HG02798 (cell line): Measurements from ENCODE around the gene RGS8.

ENCODE experiments used
- ATAC-seq: cut with Tn5 transposase; IDR thresholded peaks from one replicate; pipeline ENCODE4 v1.9.1; 2021; ENCODE audit warnings: mild to moderate bottlenecking; ENCODE audit not compliant: unreplicated experiment, poor library complexity

RGS8 gene

GRCh38 chr1:182674346-182675246 is 9.8 kb downstream of the RGS8 start:
- ATAC-seq = no peak

- ATAC-seq = no peak
Observed at GRCh38 chr1:182672487-182672836, 11.9 kb downstream of the RGS8 start.

DNA sequence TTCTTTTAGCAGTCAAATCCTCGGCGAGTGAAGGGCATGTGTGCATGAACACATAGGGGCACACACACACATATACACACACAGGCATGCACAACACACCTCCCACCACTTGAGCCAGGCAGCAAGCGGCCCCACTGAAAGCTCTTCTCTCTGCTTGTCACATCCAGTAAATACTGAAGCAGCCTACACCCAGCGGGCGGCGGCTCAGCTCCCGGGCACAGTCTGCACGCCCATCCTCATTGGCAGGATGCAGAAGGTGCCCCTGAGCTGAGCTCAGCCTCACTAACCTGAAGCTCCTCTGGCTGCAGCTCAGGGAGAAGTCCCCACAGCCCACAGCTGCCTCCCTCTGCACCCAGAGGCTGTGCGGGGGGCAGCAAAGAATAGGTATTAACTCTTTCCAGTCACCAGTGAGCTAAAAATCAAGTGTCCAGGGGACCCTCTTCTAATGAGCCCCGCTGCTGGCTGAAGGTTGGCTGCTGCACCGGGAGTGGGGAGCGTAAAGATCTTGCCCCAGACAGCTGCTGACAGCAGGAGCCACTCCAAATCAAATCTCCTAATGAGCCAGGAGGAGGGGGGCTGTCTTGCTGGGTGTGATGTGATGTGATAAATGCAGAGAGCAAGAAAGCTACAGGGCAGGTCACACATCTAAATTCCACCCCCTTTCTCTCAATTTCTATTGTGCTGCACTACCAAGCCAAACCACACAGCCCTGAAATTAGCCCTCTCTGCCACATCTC is 12.5 kb downstream of the RGS8 start:
- ATAC-seq = no peak

DNA sequence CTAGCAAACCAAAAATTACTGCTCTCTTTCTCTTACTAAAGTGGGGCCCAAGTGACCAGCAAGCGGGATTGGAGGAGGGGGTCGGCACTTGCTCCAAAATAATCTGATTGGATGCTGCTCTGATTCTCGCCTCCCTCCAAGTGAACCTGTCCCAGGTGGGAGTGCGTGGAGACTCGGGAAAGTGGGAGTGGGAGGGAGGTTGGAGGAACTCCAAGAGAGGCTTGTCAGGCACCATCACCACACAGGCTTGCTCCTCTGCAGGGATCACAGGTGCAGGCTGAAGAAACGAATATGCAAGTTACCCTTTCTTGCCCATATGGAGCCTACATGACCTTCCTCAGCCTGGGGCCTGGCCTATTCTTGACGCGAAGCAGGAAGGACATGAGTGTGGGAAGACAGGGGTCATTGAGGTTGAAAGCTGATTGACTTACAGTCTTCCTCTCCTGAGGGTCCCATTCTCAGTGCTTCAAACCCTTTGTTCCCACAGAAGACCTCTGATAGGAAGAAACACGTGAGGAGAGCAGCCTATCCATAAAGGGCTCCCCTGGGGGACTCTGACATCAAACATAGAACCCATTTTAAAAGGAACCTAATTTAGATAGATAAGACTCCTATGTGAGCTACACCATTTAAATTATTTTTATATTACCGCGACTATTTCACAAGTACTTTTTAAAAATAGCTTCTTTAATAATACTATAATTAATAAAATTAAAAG is 14.2 kb downstream of the RGS8 start:
- ATAC-seq = no peak

- no peak for ATAC-seq
Observed at GRCh38 chr1:182669266-182669665, 15.1 kb downstream of the RGS8 start.

DNA sequence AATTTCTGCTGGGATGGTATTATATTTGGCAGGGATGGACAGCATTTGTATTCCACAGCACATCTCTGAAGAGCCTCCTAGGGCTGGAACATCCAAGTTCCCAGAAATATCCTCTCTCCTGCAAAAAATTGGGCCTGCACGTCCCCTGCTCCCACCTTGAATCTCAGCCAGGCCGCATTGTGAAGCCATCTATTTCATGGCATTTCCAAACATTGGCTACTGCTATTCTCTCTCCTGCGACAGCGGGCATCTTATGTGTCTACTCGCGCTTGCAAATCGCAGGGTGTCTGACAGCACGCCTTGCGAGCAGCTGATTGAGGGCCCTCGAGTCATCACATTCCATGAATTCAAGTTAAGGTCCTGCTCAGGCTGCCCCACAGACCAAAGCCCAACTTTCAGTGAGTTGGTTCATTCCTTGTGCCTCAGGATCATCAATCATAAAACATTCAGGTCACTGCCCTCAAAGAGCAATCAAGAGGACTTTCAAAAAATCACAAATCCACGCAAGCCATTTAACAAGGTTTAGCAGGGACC is 15.8 kb downstream of the RGS8 start:
- ATAC-seq = no peak

- no peak for ATAC-seq
Observed at GRCh38 chr1:182667848-182668505, 16.4 kb downstream of the RGS8 start.

DNA sequence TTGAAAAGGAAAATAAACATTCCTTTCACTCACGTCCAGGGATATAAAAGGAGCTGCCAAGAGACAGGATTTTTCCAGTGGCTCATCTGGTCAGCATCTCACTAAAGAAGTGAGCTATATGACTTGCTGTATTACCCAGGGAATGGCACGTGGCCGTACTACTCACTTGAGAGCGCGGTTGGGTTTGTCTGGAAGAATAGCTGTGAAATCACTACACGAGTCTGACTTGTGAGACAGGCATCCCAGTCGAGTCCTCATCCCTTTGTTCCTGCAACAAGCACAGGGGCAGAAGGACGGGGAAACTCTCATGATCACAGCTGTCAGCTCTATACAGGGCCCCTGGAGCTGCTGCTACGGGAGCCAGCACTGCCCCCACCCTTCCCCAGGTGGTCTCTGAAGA is 17.7 kb downstream of the RGS8 start:
- no peak for ATAC-seq

DNA sequence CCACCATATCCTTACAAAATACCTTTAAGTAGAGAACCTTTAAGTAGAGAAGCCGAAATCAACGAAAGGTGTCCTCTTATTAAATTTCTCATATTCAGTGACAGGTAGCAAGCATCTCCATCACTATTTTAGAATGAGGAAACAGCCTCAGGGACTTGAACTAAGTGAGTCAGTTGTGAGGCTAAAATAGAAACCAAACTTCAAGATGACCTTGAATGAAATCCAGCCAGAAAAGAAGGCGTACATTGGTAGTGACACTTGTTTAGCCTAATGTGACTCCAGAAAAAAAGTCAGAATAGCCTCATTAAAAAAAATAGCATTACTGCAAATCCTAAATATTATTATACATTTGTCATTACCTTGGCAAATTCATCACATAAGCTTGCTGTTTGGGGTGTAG is 20.1 kb downstream of the RGS8 start:
- no peak for ATAC-seq

DNA sequence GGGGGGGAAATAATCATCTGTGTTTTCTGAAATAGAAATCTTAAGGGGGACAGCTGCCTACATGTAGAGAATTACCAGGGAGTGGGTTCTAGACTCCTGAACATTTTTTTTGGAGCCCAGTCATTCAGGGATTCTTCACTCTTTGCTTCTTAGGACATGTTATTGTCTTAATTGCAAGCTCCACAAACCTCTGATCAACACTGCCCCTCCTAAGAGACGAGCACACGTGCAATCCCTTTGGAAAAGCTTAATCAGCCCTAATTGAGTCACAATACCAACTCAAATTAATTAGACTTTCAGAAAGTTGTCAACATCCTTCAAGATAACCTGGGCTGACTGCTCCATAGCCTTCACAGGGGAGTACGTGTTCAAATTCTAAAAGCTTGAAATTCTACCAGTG is 21.4 kb downstream of the RGS8 start:
- ATAC-seq = no peak

- no peak for ATAC-seq
Observed at GRCh38 chr1:182662121-182662890, 22.1 kb downstream of the RGS8 start.

GRCh38 chr1:182658055-182658454 is 26.3 kb downstream of the RGS8 start:
- no peak for ATAC-seq

- no peak for ATAC-seq
Observed at GRCh38 chr1:182656842-182657397, 27.5 kb downstream of the RGS8 start.

- no peak for ATAC-seq
Observed at GRCh38 chr1:182653986-182654385, 30.4 kb downstream of the RGS8 start.

DNA sequence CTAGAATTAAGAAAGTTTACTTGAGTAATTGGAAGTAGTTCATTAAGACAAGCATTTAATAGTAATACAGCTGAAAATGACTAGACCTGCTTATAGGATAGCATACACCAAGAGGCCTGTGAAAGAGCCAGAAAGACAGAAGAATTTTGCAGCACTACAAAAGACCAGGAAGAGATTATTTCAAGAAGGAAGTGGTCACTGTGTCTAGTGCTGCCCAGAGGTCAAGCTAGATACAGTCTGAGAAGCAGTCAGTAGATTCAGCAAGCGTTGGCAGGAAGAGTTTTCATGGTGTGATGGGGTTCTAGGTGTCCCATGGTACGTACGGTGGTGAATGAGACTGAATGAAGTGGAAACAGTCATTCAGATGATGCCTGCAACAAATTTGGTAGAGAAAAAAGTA is 31.5 kb downstream of the RGS8 start:
- no peak for ATAC-seq

DNA sequence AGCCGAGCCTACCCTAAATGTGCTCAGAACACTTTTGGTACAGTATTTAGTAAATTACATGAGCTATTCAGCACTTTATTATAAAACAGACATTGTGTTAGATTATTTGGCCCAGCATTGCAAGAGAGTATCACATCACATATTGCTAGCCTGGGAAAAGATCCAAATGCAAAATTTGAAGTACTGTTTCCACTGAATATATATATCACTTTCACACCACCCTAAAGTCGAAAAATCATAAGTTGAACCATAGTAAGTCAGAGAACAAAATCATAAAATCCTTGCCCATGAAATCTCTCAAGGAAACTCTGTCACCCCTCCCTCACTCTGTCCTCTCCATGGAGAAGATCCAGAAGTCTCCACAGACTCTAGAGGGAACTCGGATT is 33.1 kb downstream of the RGS8 start:
- ATAC-seq = no peak

GRCh38 chr1:182650678-182651338 is 33.6 kb downstream of the RGS8 start:
- no peak for ATAC-seq

DNA sequence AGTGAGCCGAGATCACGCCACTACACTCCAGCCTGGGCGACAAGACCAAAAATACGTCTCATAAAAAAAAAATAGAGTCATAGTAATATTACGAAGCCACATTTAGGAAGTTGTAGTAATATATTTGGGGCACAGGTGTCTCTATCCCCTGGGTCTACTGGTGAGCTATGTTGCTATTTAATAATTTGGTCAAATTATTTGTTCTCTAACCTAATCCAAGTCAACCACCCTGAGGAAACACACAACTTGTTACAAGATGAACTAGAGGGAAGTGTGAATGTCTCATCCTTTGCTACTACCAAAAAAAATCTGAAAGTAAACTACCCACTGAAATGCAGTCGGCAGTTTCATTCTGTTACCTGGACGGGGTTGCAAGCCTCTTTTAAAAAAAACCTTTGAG is 35.3 kb downstream of the RGS8 start:
- ATAC-seq = peak; percentile 36

DNA sequence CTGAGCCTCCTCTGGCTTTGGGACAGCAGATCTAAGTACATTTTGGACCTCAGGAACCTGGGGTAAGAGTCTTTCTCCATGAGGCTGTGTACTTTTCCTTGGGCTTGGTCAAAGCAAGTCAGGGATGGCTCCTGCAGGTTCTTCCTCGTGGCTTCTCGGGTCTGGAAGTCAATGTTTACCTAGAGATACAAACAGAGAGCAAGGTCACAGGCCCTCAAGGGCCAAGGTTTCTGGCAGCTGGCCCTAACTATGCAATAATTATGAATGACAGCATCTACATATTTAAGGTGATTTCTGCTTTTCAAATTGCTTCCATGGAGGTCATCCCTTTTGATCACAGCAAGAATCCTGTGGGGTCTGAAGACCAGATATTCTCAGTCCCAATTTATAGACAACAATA is 37.6 kb downstream of the RGS8 start:
- no peak for ATAC-seq
